WTC11 (cell line): ENCODE results near the gene ITGA11. TPM values are rescaled to one million over a fixed set of nuclear protein-coding genes. Genes with fewer than 3 reads are reported as not detected.

ENCODE experiments used
- ATAC-seq: fragments of 200-7000 bp; cut with Tn5 transposase; 2 replicates; pipeline ENCODE4 v1.10.0; 2021; ENCODE audit warnings: mild to moderate bottlenecking, moderate library complexity
- CTCF ChIA-PET: fragments of 300-600 bp; sonication (Branson Sonifier 250); formaldehyde crosslinking; loops from one replicate; lab custom pipeline; 2021; ENCODE audit warnings: antibody characterized with exemption; lab: Charles Lee
- POLR2A ChIA-PET: fragments of 350-600 bp; sonication (Branson Sonifier 250); formaldehyde crosslinking; loops from one replicate; lab custom pipeline; 2021; ENCODE audit warnings: antibody characterized with exemption; lab: Charles Lee
- DNase-seq: peaks from one replicate; pipeline ENCODE4 v3.0.0; 2021; ENCODE audit warnings: low spot score
- H3K27ac Mint-ChIP-seq: 2 replicates; pipeline ENCODE4 v1.8.0; 2021; ENCODE audit warnings: mixed read lengths
- H3K27me3 Mint-ChIP-seq: 2 replicates; pipeline ENCODE4 v1.8.0; 2021; ENCODE audit warnings: low read depth, mild to moderate bottlenecking, moderate library complexity, mixed read lengths
- H3K36me3 Mint-ChIP-seq: 2 replicates; pipeline ENCODE4 v1.8.0; 2021; ENCODE audit warnings: mixed read lengths
- H3K4me1 Mint-ChIP-seq: 2 replicates; pipeline ENCODE4 v1.8.0; 2022; ENCODE audit warnings: mixed read lengths
- H3K4me3 Mint-ChIP-seq: 2 replicates; pipeline ENCODE4 v1.8.0; 2021; ENCODE audit warnings: mild to moderate bottlenecking, moderate library complexity, mixed read lengths
- H3K9me3 Mint-ChIP-seq: 2 replicates; pipeline ENCODE4 v1.8.0; 2021; ENCODE audit warnings: mixed read lengths
- AR ChIP-seq: fragments of 250-450 bp; sonication (Bioruptor Pico); IDR thresholded peaks from 2 replicates; pipeline ENCODE4 v1.9.0; 2021; ENCODE audit warnings: mild to moderate bottlenecking
- ATF1 ChIP-seq: sonication (generic); formaldehyde crosslinking; IDR thresholded peaks from 2 replicates; pipeline ENCODE4 v1.8.1; 2023; ENCODE audit warnings: mild to moderate bottlenecking, moderate library complexity, missing genetic modification reagents
- CBFB ChIP-seq: sonication (generic); formaldehyde crosslinking; IDR thresholded peaks from 2 replicates; pipeline ENCODE4 v1.8.1; 2022; ENCODE audit warnings: mild to moderate bottlenecking, low read depth, missing genetic modification reagents
- E2F1 ChIP-seq: sonication (generic); formaldehyde crosslinking; IDR thresholded peaks from 2 replicates; pipeline ENCODE4 v1.8.0; 2022; ENCODE audit warnings: mild to moderate bottlenecking, missing genetic modification reagents
- E2F5 ChIP-seq: sonication (generic); formaldehyde crosslinking; IDR thresholded peaks from 2 replicates; pipeline ENCODE4 v1.8.1; 2022; ENCODE audit warnings: mild to moderate bottlenecking, moderate library complexity, missing genetic modification reagents
- ELF4 ChIP-seq: sonication (generic); formaldehyde crosslinking; IDR thresholded peaks from 2 replicates; pipeline ENCODE4 v1.8.1; 2022; ENCODE audit warnings: low read depth, mild to moderate bottlenecking, moderate library complexity, missing genetic modification reagents
- ESRRA ChIP-seq: sonication (generic); formaldehyde crosslinking; IDR thresholded peaks from 2 replicates; pipeline ENCODE4 v1.8.1; 2022; ENCODE audit warnings: mild to moderate bottlenecking, missing genetic modification reagents, borderline replicate concordance
- ETV6 ChIP-seq: sonication (generic); formaldehyde crosslinking; IDR thresholded peaks from 2 replicates; pipeline ENCODE4 v1.8.1; 2022; ENCODE audit warnings: mild to moderate bottlenecking, missing genetic modification reagents
- JAZF1 ChIP-seq: fragments of 250-450 bp; sonication (Bioruptor Pico); IDR thresholded peaks from 2 replicates; pipeline ENCODE4 v1.9.0; 2021; ENCODE audit warnings: moderate library complexity, mild to moderate bottlenecking, inconsistent platforms
- NFE2L1 ChIP-seq: sonication (generic); formaldehyde crosslinking; IDR thresholded peaks from 2 replicates; pipeline ENCODE4 v1.8.1; 2023; ENCODE audit warnings: missing genetic modification reagents
- NFYB ChIP-seq: sonication (generic); formaldehyde crosslinking; conservative IDR thresholded peaks from 2 replicates; pipeline ENCODE4 v1.8.0; 2022; ENCODE audit warnings: low read depth, missing genetic modification reagents
- SMAD3 ChIP-seq: sonication (generic); formaldehyde crosslinking; IDR thresholded peaks from 2 replicates; pipeline ENCODE4 v1.8.0; 2022; ENCODE audit warnings: missing genetic modification reagents, mild to moderate bottlenecking, borderline replicate concordance
- SMAD4 ChIP-seq: sonication (generic); formaldehyde crosslinking; IDR thresholded peaks from 2 replicates; pipeline ENCODE4 v1.8.0; 2022; ENCODE audit warnings: mild to moderate bottlenecking, missing genetic modification reagents
- SP1 ChIP-seq: sonication (generic); formaldehyde crosslinking; conservative IDR thresholded peaks from 2 replicates; pipeline ENCODE4 v1.8.1; 2022; ENCODE audit warnings: missing genetic modification reagents
- STAT6 ChIP-seq: sonication (generic); formaldehyde crosslinking; conservative IDR thresholded peaks from 2 replicates; pipeline ENCODE4 v1.8.1; 2023; ENCODE audit warnings: mild to moderate bottlenecking, low read depth, missing genetic modification reagents, moderate library complexity
- TCF7 ChIP-seq: sonication (generic); formaldehyde crosslinking; IDR thresholded peaks from 2 replicates; pipeline ENCODE4 v1.8.0; 2022; ENCODE audit warnings: mild to moderate bottlenecking, low read depth, missing genetic modification reagents, moderate library complexity
- ZNF219 ChIP-seq: sonication (generic); formaldehyde crosslinking; IDR thresholded peaks from 2 replicates; pipeline ENCODE4 v1.8.0; 2023; ENCODE audit warnings: missing genetic modification reagents, mild to moderate bottlenecking, borderline replicate concordance
- ZNF232 ChIP-seq: sonication (generic); formaldehyde crosslinking; IDR thresholded peaks from 2 replicates; pipeline ENCODE4 v1.8.0; 2022; ENCODE audit warnings: mild to moderate bottlenecking, missing genetic modification reagents
- ZNF423 ChIP-seq: fragments of 250-450 bp; sonication (Bioruptor Pico); IDR thresholded peaks from 2 replicates; pipeline ENCODE4 v2.1.2; 2022; ENCODE audit warnings: mild to moderate bottlenecking, moderate library complexity
- ZNF532 ChIP-seq: fragments of 250-450 bp; sonication (Bioruptor Pico); IDR thresholded peaks from 2 replicates; pipeline ENCODE4 v1.9.0; 2021; ENCODE audit warnings: mild to moderate bottlenecking, borderline replicate concordance
- ZSCAN18 ChIP-seq: fragments of 250-450 bp; sonication (Bioruptor Pico); IDR thresholded peaks from 2 replicates; pipeline ENCODE4 v2.1.2; 2022; ENCODE audit warnings: mild to moderate bottlenecking, moderate library complexity
- total RNA-seq: library from RNA; stranded (reverse); gene quantifications from 3 replicates; pipeline ENCODE4 v1.2.3, GENCODE V29; 2021

ITGA11 gene
- total RNA-seq, 1 experiment from 2014 or later = 0.15 TPM

GRCh38 chr15:68337826-68338225, 94.1 kb downstream of the ITGA11 start:
- H3K36me3 Mint-ChIP-seq = no peaks in the 10 kb centered on the region
- no peaks in the 10 kb centered on the region for H3K4me1 Mint-ChIP-seq
- CTCF ChIA-PET = interaction anchor here (0.6 to 1.8 kb wide), 3 partner anchors 31 to 216 kb away, joined by 3 to 5 read pairs (median 4); no protein-coding TSS in a partner anchor
- no peaks in the 10 kb centered on the region for H3K9me3 Mint-ChIP-seq
- H3K27me3 Mint-ChIP-seq = no peaks in the 10 kb centered on the region
- ATAC-seq (no peak), DNase-seq (no peak)
- TF ChIP-seq STAT6 (no peak), ZNF219 (no peak), JAZF1 (CRISPR knock-in tag) (no peak), ZNF423 (CRISPR knock-in tag) (no peak), ESRRA (no peak), NFE2L1 (CRISPR knock-in tag) (no peak), AR (CRISPR knock-in tag) (no peak), E2F5 (CRISPR knock-in tag) (no peak), E2F1 (CRISPR knock-in tag) (no peak)
- no peak overlapping the region for H3K4me3 Mint-ChIP-seq
- H3K27ac Mint-ChIP-seq = no peak overlapping the region
- POLR2A ChIA-PET = no interaction called here

GRCh38 chr15:68336516-68336915, 95.4 kb downstream of the ITGA11 start:
- Mint-ChIP-seq H3K9me3 (no peaks in the 10 kb centered on the region), H3K4me1 (peaks cover under 1% of the 10 kb centered on the region; the same call in 1 of the 2 replicates), H3K27me3 (no peaks in the 10 kb centered on the region), H3K36me3 (no peaks in the 10 kb centered on the region), H3K4me3 (no peak overlapping the region), H3K27ac (no peak overlapping the region)
- ChIA-PET CTCF (interaction anchor here (0.9 to 1.4 kb wide), 2 partner anchors 20 to 218 kb away, joined by 3 to 4 read pairs; no protein-coding TSS in a partner anchor), POLR2A (no interaction called here)
- no peak for ATAC-seq
- DNase-seq = no peak
- no peak for TF ChIP-seq ZNF232 (CRISPR knock-in tag)
- TF ChIP-seq SMAD3 (CRISPR knock-in tag) = no peak
- no peak for TF ChIP-seq ESRRA
- no peak for TF ChIP-seq TCF7
- no peak for TF ChIP-seq NFYB
- TF ChIP-seq ZNF423 (CRISPR knock-in tag) = no peak
- no peak for TF ChIP-seq SMAD4 (CRISPR knock-in tag)
- TF ChIP-seq SP1 (CRISPR knock-in tag) = no peak
- no peak for TF ChIP-seq ATF1
- TF ChIP-seq ZSCAN18 = no peak
- TF ChIP-seq ZNF532 (CRISPR knock-in tag) = no peak
- TF ChIP-seq ETV6 (CRISPR knock-in tag) = no peak
- no peak for TF ChIP-seq CBFB (CRISPR knock-in tag)
- TF ChIP-seq ELF4 (CRISPR knock-in tag) = no peak
